ENCODE results near the gene CELA3B. TPM values are rescaled to one million over a fixed set of nuclear protein-coding genes. Genes with fewer than 3 reads are reported as not detected.
"Not testable (repeated sequence)": the region's sequence is repeated elsewhere in the genome, so short reads cannot be mapped to it uniquely, and the experiment has no call there.

CELA3B gene
- total RNA-seq, 1 donor from 2014 or later, result not detected

DNA sequence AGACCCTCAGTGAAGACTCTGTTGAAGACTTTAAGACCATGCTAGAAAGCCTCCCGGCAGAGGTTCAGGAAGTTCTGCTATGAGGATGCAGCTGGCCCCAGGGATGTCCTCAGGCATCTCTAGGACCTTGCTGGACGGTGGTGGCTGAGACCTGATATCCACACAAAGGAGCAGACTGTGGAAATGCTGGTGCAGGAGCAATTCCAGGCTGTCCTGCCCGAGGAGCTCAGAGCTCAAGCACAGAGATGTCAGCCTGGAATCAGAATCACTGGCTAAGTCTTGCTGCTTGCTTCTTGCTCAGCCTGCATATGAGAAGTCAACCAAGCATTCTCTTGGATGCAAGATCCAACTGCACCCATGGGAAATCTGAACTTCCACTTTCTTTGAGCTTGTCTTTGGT lies 53.7 kb downstream of the CELA3B start:
- TF ChIP-seq, protein P1, sequence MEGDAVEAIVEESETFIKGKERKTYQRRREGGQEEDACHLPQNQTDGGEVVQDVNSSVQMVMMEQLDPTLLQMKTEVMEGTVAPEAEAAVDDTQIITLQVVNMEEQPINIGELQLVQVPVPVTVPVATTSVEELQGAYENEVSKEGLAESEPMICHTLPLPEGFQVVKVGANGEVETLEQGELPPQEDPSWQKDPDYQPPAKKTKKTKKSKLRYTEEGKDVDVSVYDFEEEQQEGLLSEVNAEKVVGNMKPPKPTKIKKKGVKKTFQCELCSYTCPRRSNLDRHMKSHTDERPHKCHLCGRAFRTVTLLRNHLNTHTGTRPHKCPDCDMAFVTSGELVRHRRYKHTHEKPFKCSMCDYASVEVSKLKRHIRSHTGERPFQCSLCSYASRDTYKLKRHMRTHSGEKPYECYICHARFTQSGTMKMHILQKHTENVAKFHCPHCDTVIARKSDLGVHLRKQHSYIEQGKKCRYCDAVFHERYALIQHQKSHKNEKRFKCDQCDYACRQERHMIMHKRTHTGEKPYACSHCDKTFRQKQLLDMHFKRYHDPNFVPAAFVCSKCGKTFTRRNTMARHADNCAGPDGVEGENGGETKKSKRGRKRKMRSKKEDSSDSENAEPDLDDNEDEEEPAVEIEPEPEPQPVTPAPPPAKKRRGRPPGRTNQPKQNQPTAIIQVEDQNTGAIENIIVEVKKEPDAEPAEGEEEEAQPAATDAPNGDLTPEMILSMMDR (IDR thresholded peaks at IDR 0.05; ENCODE audit: borderline replicate concordance), result no peak
- H3K27ac ChIP-seq (replicated peaks), result no peak overlapping the region
- no peak overlapping the region for H3K4me3 ChIP-seq
- DNase-seq, result no peak
- intact Hi-C loops (cut with micrococcal nuclease), result loop anchor here (10.0 kb wide), 1 partner anchor 194 kb away; no protein-coding TSS in a partner anchor
- H3K36me3 ChIP-seq, result peaks cover 5% of the 10 kb centered on the region
- H3K9me3 ChIP-seq (replicated peaks), result no peaks in the 10 kb centered on the region
- H3K27me3 ChIP-seq (ENCODE audit: low read depth), result no peaks in the 10 kb centered on the region
- H3K4me1 ChIP-seq, result peaks cover 28% of the 10 kb centered on the region

- TF ChIP-seq, protein P1 (IDR thresholded peaks at IDR 0.05; ENCODE audit: borderline replicate concordance), result no peak
- Histone ChIP-seq H3K4me1 (peaks cover 19% of the 10 kb centered on the region), H3K27me3 (ENCODE audit: low read depth) (no peaks in the 10 kb centered on the region), H3K36me3 (peaks cover 5% of the 10 kb centered on the region), H3K27ac (replicated peaks) (peak overlapping the region; percentile 75), H3K4me3 (peak overlapping the region; percentile 14), H3K9me3 (replicated peaks) (no peaks in the 10 kb centered on the region)
- no peak for DNase-seq
- intact Hi-C loops (cut with micrococcal nuclease), result loop anchor here (10.0 kb wide), 1 partner anchor 193 kb away; no protein-coding TSS in a partner anchor
Measured at GRCh38 chr1:22031214-22031962, 54.6 kb downstream of the CELA3B start.

DNA sequence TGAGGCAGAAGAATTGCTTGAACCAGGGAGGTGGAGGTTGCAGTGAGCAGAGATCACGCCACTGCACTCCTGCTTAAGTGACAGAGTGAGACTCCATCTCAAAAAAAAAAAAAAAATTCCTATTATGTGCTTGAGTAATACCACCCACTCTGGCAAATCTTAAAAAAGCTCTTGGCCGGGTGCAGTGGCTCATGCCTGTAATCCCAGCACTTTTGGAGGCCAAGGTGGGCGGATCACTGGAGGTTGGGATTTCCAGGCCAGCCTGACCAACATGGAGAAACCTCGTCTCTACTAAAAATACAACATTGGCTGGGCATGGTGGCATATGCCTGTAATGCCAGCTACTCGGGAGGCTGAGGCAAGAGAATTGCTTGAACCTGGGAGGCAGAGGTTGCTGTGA lies 58.0 kb downstream of the CELA3B start:
- H3K4me1 ChIP-seq, result peaks cover 37% of the 10 kb centered on the region
- not testable (repeated sequence) for H3K27me3 ChIP-seq (ENCODE audit: low read depth); H3K9me3 ChIP-seq (replicated peaks); H3K36me3 ChIP-seq; H3K4me3 ChIP-seq; DNase-seq; H3K27ac ChIP-seq (replicated peaks)
- intact Hi-C loops (cut with micrococcal nuclease), result loop anchor here (10.0 kb wide), 1 partner anchor 190 kb away; no protein-coding TSS in a partner anchor

DNA sequence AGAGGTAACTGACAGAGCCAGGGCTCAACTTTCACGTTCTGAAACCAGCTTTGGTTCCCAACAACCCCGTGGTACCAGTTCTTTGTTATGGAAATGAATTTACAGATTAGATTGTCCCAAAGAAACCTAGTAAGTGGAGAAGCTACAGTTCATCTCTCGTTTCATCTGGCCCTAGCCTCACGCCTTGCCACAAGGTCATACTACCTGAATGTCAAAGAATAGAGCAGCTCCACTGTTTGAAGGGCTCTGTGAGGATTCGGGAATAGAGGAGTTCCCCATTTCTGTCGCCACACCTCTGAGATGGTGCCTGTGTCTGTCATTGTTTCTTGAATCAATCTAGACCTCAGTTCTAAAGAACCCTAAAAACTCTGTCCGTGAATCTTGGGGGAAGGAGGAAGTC lies 60.7 kb downstream of the CELA3B start:
- Histone ChIP-seq H3K27me3 (ENCODE audit: low read depth) (no peaks in the 10 kb centered on the region), H3K4me1 (peaks cover 28% of the 10 kb centered on the region), H3K9me3 (replicated peaks) (no peaks in the 10 kb centered on the region), H3K4me3 (no peak overlapping the region), H3K27ac (replicated peaks) (no peak overlapping the region), H3K36me3 (no peaks in the 10 kb centered on the region)
- DNase-seq, result no peak
- TF ChIP-seq, protein P1 (IDR thresholded peaks at IDR 0.05; ENCODE audit: borderline replicate concordance), result no peak
- intact Hi-C loops (cut with micrococcal nuclease), result loop anchor here (10.0 kb wide), 1 partner anchor 187 kb away; no protein-coding TSS in a partner anchor

DNA sequence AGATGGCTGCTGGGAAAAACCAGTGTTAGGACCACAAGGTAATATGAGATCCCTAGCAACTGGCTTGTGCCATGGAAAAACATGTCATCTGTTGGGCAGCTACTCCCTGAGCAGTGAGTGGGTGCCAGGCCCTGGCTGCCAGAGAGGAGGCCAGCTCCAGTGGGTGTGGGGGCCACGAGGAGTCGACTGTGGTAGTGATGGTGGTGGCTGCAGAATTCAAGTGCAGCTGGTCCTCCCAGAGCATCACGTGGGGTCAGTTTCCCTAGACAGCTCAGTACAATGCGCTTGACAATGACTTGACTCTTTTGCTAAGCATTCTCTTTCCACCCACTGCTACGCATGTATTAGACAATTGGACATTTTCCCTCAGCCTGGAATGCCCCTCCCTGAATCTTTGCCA lies 61.2 kb downstream of the CELA3B start:
- Histone ChIP-seq H3K27me3 (ENCODE audit: low read depth) (no peaks in the 10 kb centered on the region), H3K36me3 (no peaks in the 10 kb centered on the region), H3K9me3 (replicated peaks) (no peaks in the 10 kb centered on the region), H3K4me3 (no peak overlapping the region), H3K4me1 (peaks cover 28% of the 10 kb centered on the region), H3K27ac (replicated peaks) (no peak overlapping the region)
- TF ChIP-seq, protein P1 (IDR thresholded peaks at IDR 0.05; ENCODE audit: borderline replicate concordance), result no peak
- peak; percentile 24 for DNase-seq
- intact Hi-C loops (cut with micrococcal nuclease), result loop anchor here (10.0 kb wide), 1 partner anchor 187 kb away; no protein-coding TSS in a partner anchor

Other genes starting within 250 kb of the CELA3B start
- 39.1 TPM for gene USP48, start 193.9 kb upstream of the CELA3B start, total RNA-seq
- not detected for gene LDLRAD2, start 164.8 kb upstream of the CELA3B start, total RNA-seq
- 257 TPM for gene HSPG2, start 39.7 kb upstream of the CELA3B start, total RNA-seq
- not detected for gene CELA3A, start 24.6 kb downstream of the CELA3B start, total RNA-seq
- gene CDC42, start 75.7 kb downstream of the CELA3B start, total RNA-seq, result 126 TPM
- gene WNT4, start 166.1 kb downstream of the CELA3B start, total RNA-seq, result not detected